ENCODE data around the gene PDIA4. TPM values are rescaled to one million over a fixed set of nuclear protein-coding genes. Genes with fewer than 3 reads are reported as not detected.

The PDIA4 gene
- total RNA-seq, 1 donor from 2014 or later, result 225 TPM

GRCh38 chr7:149007611-149008010 lies 20.7 kb downstream of the PDIA4 start:
- Histone ChIP-seq H3K4me3 (ENCODE audit: low read depth, low read length) (no peak overlapping the region), H3K27me3 (ENCODE audit: control insufficient read depth, insufficient read depth, low read length) (no peaks in the 10 kb centered on the region), H3K36me3 (ENCODE audit: control insufficient read depth, insufficient read depth, low read length) (peaks cover 8% of the 10 kb centered on the region)
- no peak for TF ChIP-seq CTCF (IDR thresholded peaks at IDR 0.05; ENCODE audit: insufficient read depth, low read length, poor library complexity, severe bottlenecking)
- DNase-seq (ENCODE audit: low read depth), result no peak

GRCh38 chr7:149007146-149007545 lies 21.2 kb downstream of the PDIA4 start:
- H3K4me3 ChIP-seq (ENCODE audit: low read depth, low read length), result no peak overlapping the region
- no peaks in the 10 kb centered on the region for H3K27me3 ChIP-seq (ENCODE audit: control insufficient read depth, insufficient read depth, low read length)
- DNase-seq (ENCODE audit: low read depth), result no peak
- no peak for TF ChIP-seq CTCF (IDR thresholded peaks at IDR 0.05; ENCODE audit: insufficient read depth, low read length, poor library complexity, severe bottlenecking)
- H3K36me3 ChIP-seq (ENCODE audit: control insufficient read depth, insufficient read depth, low read length), result peaks cover 8% of the 10 kb centered on the region

- Histone ChIP-seq H3K27me3 (ENCODE audit: control insufficient read depth, insufficient read depth, low read length) (no peaks in the 10 kb centered on the region), H3K4me3 (ENCODE audit: low read depth, low read length) (no peak overlapping the region), H3K36me3 (ENCODE audit: control insufficient read depth, insufficient read depth, low read length) (peaks cover 8% of the 10 kb centered on the region)
- no peak for DNase-seq (ENCODE audit: low read depth)
- no peak for TF ChIP-seq CTCF (IDR thresholded peaks at IDR 0.05; ENCODE audit: insufficient read depth, low read length, poor library complexity, severe bottlenecking)
Measured at GRCh38 chr7:149006345-149006725, 22.0 kb downstream of the PDIA4 start.

- no peaks in the 10 kb centered on the region for H3K27me3 ChIP-seq (ENCODE audit: control insufficient read depth, insufficient read depth, low read length)
- TF ChIP-seq CTCF (IDR thresholded peaks at IDR 0.05; ENCODE audit: insufficient read depth, low read length, poor library complexity, severe bottlenecking), result peak; percentile 73
- DNase-seq (ENCODE audit: low read depth), result no peak
- peaks cover 6% of the 10 kb centered on the region for H3K36me3 ChIP-seq (ENCODE audit: control insufficient read depth, insufficient read depth, low read length)
- H3K4me3 ChIP-seq (ENCODE audit: low read depth, low read length), result no peak overlapping the region
Measured at GRCh38 chr7:149005427-149006344, 22.6 kb downstream of the PDIA4 start.

- Histone ChIP-seq H3K27me3 (ENCODE audit: control insufficient read depth, insufficient read depth, low read length) (no peaks in the 10 kb centered on the region), H3K4me3 (ENCODE audit: low read depth, low read length) (no peak overlapping the region), H3K36me3 (ENCODE audit: control insufficient read depth, insufficient read depth, low read length) (peaks cover 4% of the 10 kb centered on the region)
- TF ChIP-seq CTCF (IDR thresholded peaks at IDR 0.05; ENCODE audit: insufficient read depth, low read length, poor library complexity, severe bottlenecking), result no peak
- no peak for DNase-seq (ENCODE audit: low read depth)
Measured at GRCh38 chr7:149004405-149005370, 23.6 kb downstream of the PDIA4 start.

All from kidney epithelial cell (primary cell).